ENCODE data around the gene ELAPOR2. TPM values are rescaled to one million over a fixed set of nuclear protein-coding genes. Genes with fewer than 3 reads are reported as not detected.

The ELAPOR2 gene
- total RNA-seq, 6 donors from 2014 or later = 25.4 to 107 (median 71.0) TPM

DNA sequence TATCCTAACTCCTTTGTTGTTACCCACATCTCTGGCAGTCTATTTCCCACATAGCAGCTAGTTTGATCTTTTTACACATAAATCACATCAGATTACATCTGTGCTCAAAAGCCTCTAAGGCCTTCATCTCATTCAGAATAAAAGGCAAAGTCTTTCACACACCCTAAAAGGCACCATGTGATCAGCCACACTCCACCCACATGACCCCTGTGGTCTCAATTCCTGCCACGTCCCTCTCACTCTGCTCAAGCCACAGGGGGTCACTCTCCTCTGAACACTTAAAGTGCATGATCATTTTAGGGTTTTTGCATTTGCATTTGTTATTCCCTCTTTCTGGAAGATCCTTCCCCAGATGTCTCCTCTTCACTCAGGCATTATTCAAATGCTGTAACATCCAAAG, 30.8 kb downstream of the ELAPOR2 start:
- no peak for DNase-seq
- no peaks in the 10 kb centered on the region for H3K9me3 ChIP-seq
- H3K36me3 ChIP-seq = no peaks in the 10 kb centered on the region
- H3K27me3 ChIP-seq = no peaks in the 10 kb centered on the region
- no peak for ATAC-seq (ENCODE audit: low FRiP score in 2 of 2)
- H3K27ac ChIP-seq = no peak overlapping the region
- H3K4me3 ChIP-seq = no peak overlapping the region
- no peaks in the 10 kb centered on the region for H3K4me1 ChIP-seq
- WGBS, 2 donors = 68 to 91% methylated on average over 1 of the region's 1 CpG
- TF ChIP-seq POLR2A (IDR thresholded peaks at IDR 0.05) = no peak
- TF ChIP-seq CTCF (IDR thresholded peaks at IDR 0.05) = no peak

DNA sequence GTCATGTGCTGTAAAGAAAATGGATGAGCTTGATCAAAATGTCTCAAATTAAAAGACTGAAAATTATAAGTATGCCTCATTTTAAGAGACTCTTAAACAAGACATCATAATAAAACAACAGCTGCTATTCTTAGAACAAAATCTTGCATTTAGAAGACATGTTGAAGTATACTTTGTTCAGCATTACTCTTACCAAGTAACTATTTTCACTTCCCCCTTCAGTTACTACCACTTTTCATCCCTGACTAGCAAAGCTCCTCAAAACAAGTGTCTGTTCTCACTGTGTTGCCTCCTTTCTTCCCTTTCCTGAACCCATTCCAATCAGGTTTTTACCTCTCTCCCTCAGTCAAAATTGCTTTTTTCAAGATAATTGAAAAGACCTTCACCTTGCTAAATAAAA, 31.6 kb downstream of the ELAPOR2 start:
- TF ChIP-seq CTCF (IDR thresholded peaks at IDR 0.05) (no peak), POLR2AphosphoS5 (IDR thresholded peaks at IDR 0.05) (no peak), POLR2A (IDR thresholded peaks at IDR 0.05) (no peak), EP300 (IDR thresholded peaks at IDR 0.05) (no peak)
- Histone ChIP-seq H3K27me3 (no peaks in the 10 kb centered on the region), H3K4me1 (no peaks in the 10 kb centered on the region), H3K9me3 (no peaks in the 10 kb centered on the region), H3K27ac (no peak overlapping the region), H3K4me3 (no peak overlapping the region), H3K36me3 (no peaks in the 10 kb centered on the region)
- ATAC-seq (ENCODE audit: low FRiP score in 2 of 2) (no peak), DNase-seq (no peak)

- Histone ChIP-seq H3K4me3 (no peak overlapping the region), H3K36me3 (no peaks in the 10 kb centered on the region), H3K4me1 (no peaks in the 10 kb centered on the region), H3K27ac (no peak overlapping the region), H3K9me3 (no peaks in the 10 kb centered on the region), H3K27me3 (no peaks in the 10 kb centered on the region)
- ATAC-seq (ENCODE audit: low FRiP score in 2 of 2) (no peak), DNase-seq (no peak)
- TF ChIP-seq POLR2A (IDR thresholded peaks at IDR 0.05) = no peak
- no peak for TF ChIP-seq POLR2AphosphoS5 (IDR thresholded peaks at IDR 0.05)
- TF ChIP-seq EP300 (IDR thresholded peaks at IDR 0.05) = no peak
- no peak for TF ChIP-seq CTCF (IDR thresholded peaks at IDR 0.05)
- 72 to 75% methylated on average over 2 of the region's 2 CpGs for WGBS, 2 donors
Measured at GRCh38 chr7:87021285-87021684, 38.2 kb downstream of the ELAPOR2 start.

- ATAC-seq (ENCODE audit: low FRiP score in 2 of 2) = no peak
Measured at GRCh38 chr7:87016606-87017005, 42.8 kb downstream of the ELAPOR2 start.

More at GRCh38 chr7:87016606-87017005, 42.8 kb downstream of the ELAPOR2 start:
- H3K27ac ChIP-seq = no peak overlapping the region
- TF ChIP-seq EP300 (IDR thresholded peaks at IDR 0.05) = no peak
- TF ChIP-seq POLR2A (IDR thresholded peaks at IDR 0.05) = no peak
- no peak for TF ChIP-seq CTCF (IDR thresholded peaks at IDR 0.05)
- TF ChIP-seq POLR2AphosphoS5 (IDR thresholded peaks at IDR 0.05) = no peak
- H3K9me3 ChIP-seq = no peaks in the 10 kb centered on the region
- WGBS, 2 donors = 79 to 81% methylated on average over 4 of the region's 4 CpGs
- no peak for DNase-seq
- H3K4me1 ChIP-seq = no peaks in the 10 kb centered on the region
- no peaks in the 10 kb centered on the region for H3K27me3 ChIP-seq
- H3K4me3 ChIP-seq = no peak overlapping the region
- no peaks in the 10 kb centered on the region for H3K36me3 ChIP-seq
